ENCODE results near the gene HOXB6.

HOXB6 gene

GRCh38 chr17:48608494-48608834 lies 3.7 kb upstream of the HOXB6 start:
- peaks cover 3% of the 10 kb centered on the region for H3K27me3 Mint-ChIP-seq (ENCODE audit: low read depth, poor library complexity)
- H3K4me3 Mint-ChIP-seq: peak overlapping the region; percentile 99
- no peak for DNase-seq
- peaks cover 57% of the 10 kb centered on the region for H3K4me1 Mint-ChIP-seq
- no peaks in the 10 kb centered on the region for H3K9me3 Mint-ChIP-seq
- TF ChIP-seq, protein P1, sequence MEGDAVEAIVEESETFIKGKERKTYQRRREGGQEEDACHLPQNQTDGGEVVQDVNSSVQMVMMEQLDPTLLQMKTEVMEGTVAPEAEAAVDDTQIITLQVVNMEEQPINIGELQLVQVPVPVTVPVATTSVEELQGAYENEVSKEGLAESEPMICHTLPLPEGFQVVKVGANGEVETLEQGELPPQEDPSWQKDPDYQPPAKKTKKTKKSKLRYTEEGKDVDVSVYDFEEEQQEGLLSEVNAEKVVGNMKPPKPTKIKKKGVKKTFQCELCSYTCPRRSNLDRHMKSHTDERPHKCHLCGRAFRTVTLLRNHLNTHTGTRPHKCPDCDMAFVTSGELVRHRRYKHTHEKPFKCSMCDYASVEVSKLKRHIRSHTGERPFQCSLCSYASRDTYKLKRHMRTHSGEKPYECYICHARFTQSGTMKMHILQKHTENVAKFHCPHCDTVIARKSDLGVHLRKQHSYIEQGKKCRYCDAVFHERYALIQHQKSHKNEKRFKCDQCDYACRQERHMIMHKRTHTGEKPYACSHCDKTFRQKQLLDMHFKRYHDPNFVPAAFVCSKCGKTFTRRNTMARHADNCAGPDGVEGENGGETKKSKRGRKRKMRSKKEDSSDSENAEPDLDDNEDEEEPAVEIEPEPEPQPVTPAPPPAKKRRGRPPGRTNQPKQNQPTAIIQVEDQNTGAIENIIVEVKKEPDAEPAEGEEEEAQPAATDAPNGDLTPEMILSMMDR (IDR thresholded peaks at IDR 0.05): no peak
- peaks cover 46% of the 10 kb centered on the region for H3K36me3 Mint-ChIP-seq (ENCODE audit: low read depth)
- H3K27ac Mint-ChIP-seq: peak overlapping the region; percentile 100

DNA sequence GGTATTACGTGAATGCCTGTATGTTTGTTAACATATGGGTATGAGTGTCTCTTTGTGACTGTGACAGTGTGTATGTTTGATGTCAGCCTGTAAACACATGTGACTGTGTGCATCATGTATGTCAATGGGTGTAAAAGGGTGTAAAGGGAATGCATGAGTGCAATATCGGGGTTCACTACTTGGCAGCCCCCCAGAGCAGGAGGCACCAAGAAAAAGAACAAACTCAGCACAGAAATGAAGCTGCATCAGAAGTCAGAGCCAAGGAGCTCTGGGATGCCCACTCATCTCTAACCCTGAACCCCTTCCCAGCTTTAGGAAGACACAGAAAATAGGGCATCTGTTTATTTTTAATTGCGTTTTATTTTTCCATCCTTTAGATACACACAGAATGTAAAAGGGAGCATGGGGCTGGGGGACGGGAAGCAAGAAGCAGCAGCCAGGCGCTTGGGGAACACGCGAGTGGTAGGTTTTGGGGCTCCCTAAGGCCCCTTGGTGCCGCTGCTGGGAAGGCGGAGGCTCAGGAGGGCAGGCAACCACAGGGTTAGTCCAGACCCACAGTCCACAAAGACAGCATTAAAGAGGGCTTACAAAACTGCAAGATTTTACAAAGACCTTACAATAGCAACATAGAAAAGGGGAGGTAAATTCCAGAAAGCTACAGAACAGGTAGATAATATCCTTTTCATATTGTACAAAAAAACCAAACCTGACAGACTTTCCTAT lies 2.3 kb upstream of the HOXB6 start:
- Mint-ChIP-seq H3K4me3 (peak overlapping the region; percentile 99), H3K27ac (peak overlapping the region; percentile 100), H3K4me1 (peaks cover 60% of the 10 kb centered on the region)

DNA sequence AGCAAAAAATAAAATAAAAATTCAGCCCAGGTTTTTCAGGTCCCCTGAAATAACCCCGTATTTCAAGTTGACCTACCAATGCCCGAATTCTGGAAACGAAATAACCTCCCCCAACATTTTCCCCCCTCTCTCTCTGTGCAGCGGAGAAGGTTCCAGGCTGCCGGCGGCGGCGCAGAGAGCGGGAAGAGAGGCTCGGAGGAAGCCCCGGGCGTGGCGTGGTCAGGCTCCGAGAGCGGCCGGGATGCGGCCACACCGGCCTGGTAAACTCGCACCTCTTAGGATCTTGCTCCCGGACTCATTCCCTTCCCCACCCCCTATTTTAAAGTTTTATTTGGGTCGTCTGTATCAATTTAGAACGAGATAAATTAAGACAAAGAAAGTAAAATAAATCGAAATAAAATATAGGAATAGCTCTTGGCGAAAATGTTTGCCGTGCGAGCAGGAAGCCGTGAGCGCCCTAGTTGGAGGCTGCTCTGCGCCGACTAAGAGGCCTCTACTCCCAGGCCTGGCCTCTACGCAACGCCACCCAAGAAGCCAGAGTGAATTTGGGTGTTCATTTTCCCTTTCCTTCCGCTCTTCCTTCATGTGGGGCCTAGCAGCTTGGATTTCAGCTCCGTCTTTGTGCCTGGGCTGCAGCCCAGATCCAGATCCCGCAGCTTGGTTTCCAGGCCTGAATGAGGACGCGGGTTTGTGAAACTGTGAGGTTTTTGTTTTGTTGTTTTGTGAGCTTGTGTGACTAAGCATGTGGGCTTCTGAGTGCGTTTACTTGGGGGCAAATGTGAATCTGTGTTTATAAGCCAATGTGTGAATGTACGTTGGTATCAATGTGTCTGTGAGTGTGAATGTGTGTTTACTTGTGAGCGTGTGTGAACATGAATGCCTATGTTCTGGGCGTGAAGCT lies 1.5 kb upstream of the HOXB6 start:
- Mint-ChIP-seq H3K36me3 (ENCODE audit: low read depth) (peaks cover 54% of the 10 kb centered on the region), H3K27me3 (ENCODE audit: low read depth, poor library complexity) (peaks cover 5% of the 10 kb centered on the region), H3K27ac (peak overlapping the region; percentile 100), H3K4me1 (peaks cover 61% of the 10 kb centered on the region), H3K4me3 (peak overlapping the region; percentile 99), H3K9me3 (no peaks in the 10 kb centered on the region)
- no peak for DNase-seq
- TF ChIP-seq, protein P1 (IDR thresholded peaks at IDR 0.05): no peak

More for the DNA sequence above, 2.3 kb upstream of the HOXB6 start:
- Mint-ChIP-seq H3K36me3 (ENCODE audit: low read depth) (peaks cover 46% of the 10 kb centered on the region), H3K27me3 (ENCODE audit: low read depth, poor library complexity) (peaks cover 5% of the 10 kb centered on the region), H3K9me3 (no peaks in the 10 kb centered on the region)
- TF ChIP-seq, protein P1 (IDR thresholded peaks at IDR 0.05): no peak
- DNase-seq: no peak

DNA sequence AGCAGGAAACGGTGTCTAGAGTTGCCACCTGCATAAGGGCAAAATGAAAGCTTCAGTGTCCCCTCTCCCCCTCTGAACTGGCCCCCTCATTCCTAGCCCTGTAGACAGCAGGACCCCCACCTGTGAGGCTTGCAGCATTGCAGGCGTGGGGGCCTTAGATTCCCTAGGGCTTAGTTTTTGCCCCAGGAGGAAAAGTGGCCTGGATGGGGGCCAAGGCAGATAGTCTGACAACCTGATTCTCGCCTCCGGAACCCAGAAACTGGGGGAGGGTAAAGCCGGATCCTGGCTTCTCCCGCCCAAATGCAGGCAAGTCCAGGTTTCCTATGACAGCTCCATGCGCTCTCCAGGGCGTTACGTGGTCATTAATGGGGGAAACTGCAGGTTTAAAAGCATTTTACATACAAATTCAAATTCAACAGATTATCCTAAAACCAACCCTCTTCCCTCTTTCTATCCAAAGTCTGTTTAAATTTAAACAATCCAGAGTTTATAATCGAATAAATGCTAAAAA lies 678 bp upstream of the HOXB6 start:
- peaks cover 63% of the 10 kb centered on the region for H3K4me1 Mint-ChIP-seq
- DNase-seq: no peak
- TF ChIP-seq, protein P1 (IDR thresholded peaks at IDR 0.05): no peak
- H3K27ac Mint-ChIP-seq: peak overlapping the region; percentile 100
- H3K9me3 Mint-ChIP-seq: no peaks in the 10 kb centered on the region
- H3K36me3 Mint-ChIP-seq (ENCODE audit: low read depth): peaks cover 62% of the 10 kb centered on the region
- H3K27me3 Mint-ChIP-seq (ENCODE audit: low read depth, poor library complexity): peaks cover 3% of the 10 kb centered on the region
- peak overlapping the region; percentile 99 for H3K4me3 Mint-ChIP-seq

GRCh38 chr17:48603959-48604769 lies 622 bp downstream of the HOXB6 start:
- peak overlapping the region; percentile 99 for H3K4me3 Mint-ChIP-seq
- DNase-seq: peak; percentile 57
- no peaks in the 10 kb centered on the region for H3K9me3 Mint-ChIP-seq
- H3K27ac Mint-ChIP-seq: peak overlapping the region; percentile 100
- peaks cover 70% of the 10 kb centered on the region for H3K4me1 Mint-ChIP-seq
- H3K27me3 Mint-ChIP-seq (ENCODE audit: low read depth, poor library complexity): peaks cover 5% of the 10 kb centered on the region
- H3K36me3 Mint-ChIP-seq (ENCODE audit: low read depth): peaks cover 75% of the 10 kb centered on the region
- TF ChIP-seq, protein P1 (IDR thresholded peaks at IDR 0.05): no peak

All from nephron progenitor cell (in vitro differentiated cells).